C4-2B (cell line): ENCODE results near the gene HCAR2.
"Not testable (repeated sequence)": the region's sequence is repeated elsewhere in the genome, so short reads cannot be mapped to it uniquely, and the experiment has no call there.

Experiments
- H3K27ac ChIP-seq: fragments of 450-650 bp; 2 replicates; pipeline ENCODE4 v1.5.1; 2017
- CTCF ChIP-seq: fragments of 450-650 bp; conservative IDR thresholded peaks from 2 replicates; pipeline ENCODE4 v1.5.1; 2017; ENCODE audit warnings: mild to moderate bottlenecking
- ZFX ChIP-seq: fragments of 450-650 bp; IDR thresholded peaks from 2 replicates; pipeline ENCODE4 v1.6.1; 2017

HCAR2 gene

DNA sequence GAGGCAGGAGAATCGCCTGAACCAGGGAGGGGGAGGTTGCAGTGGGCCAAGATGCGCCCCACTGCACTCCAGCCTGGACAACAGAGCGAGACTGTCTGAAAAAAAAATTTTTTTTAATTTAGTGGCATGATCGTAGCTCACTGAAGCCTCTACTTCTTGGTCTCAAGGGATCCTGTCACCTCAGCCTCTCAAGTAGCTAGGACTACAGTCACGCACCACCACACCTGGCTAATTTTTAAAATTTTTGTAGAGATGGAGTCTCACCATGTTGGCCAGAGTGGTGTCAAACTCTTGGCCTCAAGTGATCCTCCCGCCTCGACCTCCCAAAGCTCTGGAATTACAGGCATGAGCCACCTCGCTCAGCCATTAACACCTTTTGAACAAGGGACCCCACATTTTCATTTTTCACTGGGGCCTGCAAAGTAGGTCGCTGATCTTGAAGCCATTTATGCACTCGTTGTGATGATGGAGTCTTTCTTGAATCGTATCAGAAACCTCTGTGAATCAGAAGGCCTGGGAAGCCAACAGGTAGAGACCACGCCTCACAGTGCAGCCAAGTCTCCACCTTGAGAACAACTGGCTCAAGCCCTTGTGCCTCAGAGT is 21.6 kb upstream of the HCAR2 start:
- TF ChIP-seq CTCF (no peak), ZFX (no peak)
- no peak overlapping the region for H3K27ac ChIP-seq

DNA sequence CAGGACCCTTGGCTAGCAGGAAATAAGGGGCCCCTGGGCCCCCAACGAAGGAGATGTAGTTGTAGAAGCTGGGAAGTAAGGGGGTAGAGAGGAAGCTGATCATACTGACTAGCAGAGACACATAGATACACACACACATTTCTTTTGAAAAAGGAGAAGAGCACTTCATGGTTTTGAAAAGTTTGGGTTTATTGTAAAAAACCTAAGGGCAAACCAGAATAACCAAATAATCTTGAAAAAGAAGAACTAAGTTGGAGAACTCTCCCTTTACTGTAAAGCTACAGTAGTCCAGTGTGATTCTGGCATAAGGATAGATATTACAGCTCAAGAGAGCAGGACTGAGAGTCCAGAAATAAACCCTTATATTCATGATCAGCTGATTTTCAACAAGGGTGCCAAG is 19.2 kb upstream of the HCAR2 start:
- no peak overlapping the region for H3K27ac ChIP-seq
- TF ChIP-seq ZFX (no peak), CTCF (no peak)

DNA sequence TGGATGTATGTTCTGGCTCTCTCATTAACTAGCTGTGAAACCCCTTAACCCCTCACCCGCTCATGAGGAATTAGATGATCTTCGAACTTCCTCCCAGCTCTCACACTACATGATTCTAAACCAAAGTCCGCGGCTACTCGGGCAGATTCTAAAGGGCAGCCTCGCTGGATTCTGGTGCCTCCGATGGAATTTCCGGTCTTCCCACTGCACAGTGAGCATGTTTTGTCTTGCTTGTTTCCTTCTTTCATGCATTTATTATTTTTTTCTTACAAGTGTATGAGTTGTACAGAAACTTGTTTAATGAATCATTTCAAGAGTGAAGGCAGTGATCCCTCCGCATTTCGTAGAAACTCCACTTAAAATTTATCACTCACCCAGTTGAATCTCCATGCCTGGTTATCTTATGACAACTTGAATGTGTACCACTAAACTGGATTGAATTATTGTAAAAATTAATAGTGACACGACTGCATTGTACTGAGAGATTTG is 17.9 kb upstream of the HCAR2 start:
- TF ChIP-seq CTCF (no peak), ZFX (no peak)
- H3K27ac ChIP-seq, result no peak overlapping the region

DNA sequence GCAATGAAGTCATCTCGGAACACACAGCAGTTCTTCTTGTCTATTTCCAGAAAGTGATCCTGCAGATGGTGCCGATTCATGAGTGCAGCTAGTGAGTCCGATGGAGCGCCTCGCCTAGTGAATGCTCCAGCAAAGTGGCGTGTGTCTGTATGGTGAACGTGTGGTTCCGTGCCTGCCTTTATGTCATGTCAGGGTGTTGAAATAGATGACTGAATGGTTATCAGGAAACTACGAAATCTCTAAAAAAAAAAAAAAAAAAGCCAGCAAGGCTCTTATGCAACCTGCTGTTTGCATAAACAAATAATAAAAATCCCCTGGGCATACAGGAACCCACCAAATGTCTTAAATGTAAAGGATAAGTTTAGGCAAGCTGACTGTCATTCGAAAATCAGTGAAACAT is 13.5 kb upstream of the HCAR2 start, which contains the start of gene HCAR3:
Gene HCAR3 (minus strand): TSS at position 154 of the 400 bp plus-strand sequence. CDS start 74 bp downstream, at position 80.
- H3K27ac ChIP-seq, result not testable (repeated sequence)

GRCh38 chr12:122715211-122715610 is 12.1 kb upstream of the HCAR2 start:
- H3K27ac ChIP-seq, result not testable (repeated sequence)

- H3K27ac ChIP-seq, result not testable (repeated sequence)
Measured at GRCh38 chr12:122713491-122714188, 10.5 kb upstream of the HCAR2 start.

DNA sequence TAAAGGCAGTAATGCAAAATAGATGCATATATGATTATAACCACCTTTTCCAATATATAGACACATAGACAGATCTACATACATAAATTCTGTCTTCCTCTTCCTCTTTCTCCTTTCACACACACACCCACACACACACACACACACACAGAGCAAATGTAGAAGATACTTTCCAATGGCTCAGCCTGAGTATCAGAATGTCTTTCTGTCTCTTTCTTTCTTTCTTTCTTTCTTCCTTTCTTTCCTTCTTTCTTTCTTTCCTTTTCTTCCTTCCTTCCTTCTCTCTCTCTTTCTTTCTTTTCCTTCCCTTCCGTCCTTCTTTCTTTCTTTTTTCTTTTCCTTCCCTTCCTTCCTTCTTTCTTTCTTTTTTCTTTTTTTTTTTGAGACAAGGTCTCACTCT is 8.1 kb upstream of the HCAR2 start:
- H3K27ac ChIP-seq, result not testable (repeated sequence)

GRCh38 chr12:122710341-122710740 is 7.2 kb upstream of the HCAR2 start:
- H3K27ac ChIP-seq, result not testable (repeated sequence)

GRCh38 chr12:122709287-122709686 is 6.1 kb upstream of the HCAR2 start:
- H3K27ac ChIP-seq, result not testable (repeated sequence)

GRCh38 chr12:122703841-122704240 is 684 bp upstream of the HCAR2 start:
- H3K27ac ChIP-seq, result not testable (repeated sequence)

- H3K27ac ChIP-seq, result not testable (repeated sequence)
Measured at GRCh38 chr12:122701481-122701880, 1.7 kb downstream of the HCAR2 start.

- not testable (repeated sequence) for H3K27ac ChIP-seq
Measured at GRCh38 chr12:122700038-122700710, 3.0 kb downstream of the HCAR2 start.

GRCh38 chr12:122696922-122697321 is 6.2 kb downstream of the HCAR2 start:
- not testable (repeated sequence) for H3K27ac ChIP-seq
